GM10248 (cell line): Measurements from ENCODE around the gene OSGEPL1.

Source experiments
- CTCF ChIA-PET: fragments of 300-600 bp; sonication (Branson Sonifier 250); formaldehyde crosslinking; extraction: SDS; loops from one replicate; lab custom pipeline; 2021; ENCODE audit warnings: antibody characterized with exemption; lab: Yijun Ruan, JAX
- POLR2A ChIA-PET: fragments of 350-650 bp; sonication (Branson Sonifier 250); formaldehyde crosslinking; extraction: SDS; loops from one replicate; lab custom pipeline; 2020; ENCODE audit warnings: antibody characterized with exemption; lab: Yijun Ruan, JAX
- DNase-seq: peaks from one replicate; pipeline ENCODE4 v3.0.0; 2012; ENCODE audit errors: extremely low spot score
- CTCF ChIP-seq: IDR thresholded peaks from 2 replicates; pipeline ENCODE4 v1.5.1; 2012; ENCODE audit warnings: mild to moderate bottlenecking, low read depth; ENCODE audit errors: extremely low read depth, missing control alignments, control extremely low read depth

OSGEPL1 gene

GRCh38 chr2:189797902-189798301, 35.3 kb upstream of the OSGEPL1 start:
- CTCF ChIA-PET, result interaction anchor here (1.2 to 3.0 kb wide), 7 partner anchors 9 to 383 kb away, joined by 3 to 18 read pairs (median 5); a partner anchor contains a TSS

GRCh38 chr2:189794310-189794709, 31.7 kb upstream of the OSGEPL1 start:
- ChIA-PET CTCF (no interaction called here), POLR2A (no interaction called here)
- TF ChIP-seq CTCF, result no peak
- no peak for DNase-seq

More at GRCh38 chr2:189797902-189798301, 35.3 kb upstream of the OSGEPL1 start:
- TF ChIP-seq CTCF, result no peak
- no peak for DNase-seq
- POLR2A ChIA-PET, result no interaction called here

GRCh38 chr2:189791338-189792042, 28.9 kb upstream of the OSGEPL1 start:
- peak; percentile 16 for DNase-seq
- POLR2A ChIA-PET, result no interaction called here

GRCh38 chr2:189783927-189784867, 21.6 kb upstream of the OSGEPL1 start, which contains the start of the genes ORMDL1 and PMS1:
ORMDL1 (minus strand) TSS chr2:189784339; CDS start chr2:189782595, 1,744 bp downstream.
PMS1 (plus strand) TSS chr2:189784450; CDS start chr2:189791810, 7,360 bp downstream.
- DNase-seq, result peak; percentile 95
- ChIA-PET CTCF (interaction anchor here (2.4 kb wide), 1 partner anchor 21 kb away, joined by 8 read pairs; the partner anchor contains the start of gene OSGEPL1), POLR2A (no interaction called here)
- no peak for TF ChIP-seq CTCF

More at GRCh38 chr2:189791338-189792042, 28.9 kb upstream of the OSGEPL1 start:
- TF ChIP-seq CTCF, result no peak
- CTCF ChIA-PET, result interaction anchor here (1.4 to 1.5 kb wide), 2 partner anchors 8 to 15 kb away, joined by 3 read pairs; no protein-coding TSS in a partner anchor

GRCh38 chr2:189783451-189783926, 20.9 kb upstream of the OSGEPL1 start:
- CTCF ChIA-PET, result interaction anchor here (1.5 kb wide), 1 partner anchor 123 kb away, joined by 4 read pairs; the partner anchor contains the start of gene ASNSD1
- peak; percentile 39 for DNase-seq
- TF ChIP-seq CTCF, result no peak
- POLR2A ChIA-PET, result no interaction called here
